Duodenal mucosa (tissue), 2 donors: ENCODE data around the gene NLRX1.
"Not testable (repeated sequence)": the region's sequence is repeated elsewhere in the genome, so short reads cannot be mapped to it uniquely, and the experiment has no call there.

Experiments
- H3K27ac ChIP-seq: one replicate; pipeline ENCODE4 v1.7.0; 2013; ENCODE audit warnings: low read depth, low read length
- H3K27me3 ChIP-seq, 2 donors: one replicate each; pipeline ENCODE4 v1.7.0; 2013; ENCODE audit warnings: low read length in 2 of 2, control low read depth in 1 of 2; ENCODE audit not compliant: insufficient read depth in 2 of 2, control insufficient read depth in 1 of 2
- H3K36me3 ChIP-seq, 2 donors: one replicate each; pipeline ENCODE4 v1.7.0; 2013; ENCODE audit warnings: low read length in 2 of 2, control low read depth in 1 of 2; ENCODE audit not compliant: insufficient read depth in 2 of 2, control insufficient read depth in 1 of 2
- H3K4me1 ChIP-seq, 2 donors: one replicate each; pipeline ENCODE4 v1.7.0; 2013; ENCODE audit warnings: low read length in 2 of 2, control low read depth in 1 of 2; ENCODE audit not compliant: insufficient read depth in 2 of 2, control insufficient read depth in 1 of 2
- H3K4me3 ChIP-seq, 2 donors: one replicate each; pipeline ENCODE4 v1.7.0; 2013; ENCODE audit warnings: low read length in 2 of 2, low read depth in 1 of 2
- H3K9ac ChIP-seq, 2 donors: one replicate each; pipeline ENCODE4 v1.7.0; 2013; ENCODE audit warnings: low read length in 2 of 2, low read depth in 1 of 2
- H3K9me3 ChIP-seq, 2 donors: one replicate each; pipeline ENCODE4 v1.7.0; 2013; ENCODE audit warnings: low read length in 2 of 2, control low read depth in 1 of 2; ENCODE audit not compliant: control insufficient read depth in 1 of 2

The NLRX1 gene

GRCh38 chr11:119134389-119134978 lies 34.0 kb upstream of the NLRX1 start:
- Histone ChIP-seq H3K4me3 (no peak overlapping the region), H3K27me3 (no peaks in the 10 kb centered on the region), H3K36me3 (peaks cover 43 to 55% of the 10 kb centered on the region in 2 donors), H3K27ac (no peak overlapping the region), H3K9me3 (no peaks in the 10 kb centered on the region), H3K9ac (no peak overlapping the region), H3K4me1 (no peaks in the 10 kb centered on the region)

GRCh38 chr11:119139276-119139675 lies 29.2 kb upstream of the NLRX1 start:
- H3K9ac ChIP-seq, H3K4me3 ChIP-seq, H3K36me3 ChIP-seq, H3K27ac ChIP-seq, H3K27me3 ChIP-seq, H3K9me3 ChIP-seq, H3K4me1 ChIP-seq: not testable (repeated sequence)

- H3K9me3 ChIP-seq = no peaks in the 10 kb centered on the region
Observed at GRCh38 chr11:119144825-119145486, 23.6 kb upstream of the NLRX1 start.

GRCh38 chr11:119145551-119145950 lies 23.0 kb upstream of the NLRX1 start:
- H3K27ac ChIP-seq = no peak overlapping the region
- peaks cover 10 to 12% of the 10 kb centered on the region in 2 donors for H3K4me1 ChIP-seq
- no peak overlapping the region for H3K9ac ChIP-seq
- no peak overlapping the region for H3K4me3 ChIP-seq
- no peaks in the 10 kb centered on the region for H3K36me3 ChIP-seq
- no peaks in the 10 kb centered on the region for H3K9me3 ChIP-seq
- peaks cover 29 to 30% of the 10 kb centered on the region in 2 donors for H3K27me3 ChIP-seq

More at GRCh38 chr11:119144825-119145486, 23.6 kb upstream of the NLRX1 start:
- H3K36me3 ChIP-seq = no peaks in the 10 kb centered on the region
- peaks cover 10 to 12% of the 10 kb centered on the region in 2 donors for H3K4me1 ChIP-seq
- no peak overlapping the region for H3K27ac ChIP-seq
- no peak overlapping the region for H3K4me3 ChIP-seq
- peaks cover 23 to 24% of the 10 kb centered on the region in 2 donors for H3K27me3 ChIP-seq
- H3K9ac ChIP-seq = no peak overlapping the region

GRCh38 chr11:119147604-119148333 lies 20.8 kb upstream of the NLRX1 start:
- peaks cover 30 to 33% of the 10 kb centered on the region in 2 donors for H3K27me3 ChIP-seq

GRCh38 chr11:119148720-119149017 lies 19.9 kb upstream of the NLRX1 start:
- no peak overlapping the region for H3K27ac ChIP-seq
- no peaks in the 10 kb centered on the region for H3K9me3 ChIP-seq
- peaks cover 30 to 33% of the 10 kb centered on the region in 2 donors for H3K27me3 ChIP-seq
- H3K4me1 ChIP-seq = peaks cover 10 to 12% of the 10 kb centered on the region in 2 donors
- H3K36me3 ChIP-seq = no peaks in the 10 kb centered on the region
- peak overlapping the region; percentile 60 to 65 for H3K4me3 ChIP-seq
- H3K9ac ChIP-seq = no peak overlapping the region

More at GRCh38 chr11:119147604-119148333, 20.8 kb upstream of the NLRX1 start:
- H3K9ac ChIP-seq = no peak overlapping the region
- no peak overlapping the region for H3K27ac ChIP-seq
- peaks cover 10 to 12% of the 10 kb centered on the region in 2 donors for H3K4me1 ChIP-seq
- H3K4me3 ChIP-seq = no peak overlapping the region
- no peaks in the 10 kb centered on the region for H3K36me3 ChIP-seq
- no peaks in the 10 kb centered on the region for H3K9me3 ChIP-seq

- H3K4me1 ChIP-seq = peaks cover 10 to 12% of the 10 kb centered on the region in 2 donors
- peaks cover 31 to 33% of the 10 kb centered on the region in 2 donors for H3K27me3 ChIP-seq
- H3K36me3 ChIP-seq = no peaks in the 10 kb centered on the region
- H3K9me3 ChIP-seq = no peaks in the 10 kb centered on the region
- peak within 1 kb of the TSS; percentile 60 to 65 for H3K4me3 ChIP-seq
- H3K27ac ChIP-seq = no peak within 1 kb of the TSS
- no peak within 1 kb of the TSS for H3K9ac ChIP-seq
Observed at GRCh38 chr11:119149018-119149785, 19.3 kb upstream of the NLRX1 start, which contains the start of gene ABCG4. Gene ABCG4, plus strand, starts transcription at chr11:119149052. Its CDS starts 914 bp downstream, at chr11:119149966.

- Histone ChIP-seq H3K36me3 (no peaks in the 10 kb centered on the region), H3K4me1 (peaks cover 10 to 12% of the 10 kb centered on the region in 2 donors), H3K27ac (no peak overlapping the region), H3K4me3 (peak overlapping the region in 1 of 2 donors; percentile 65), H3K9ac (no peak overlapping the region), H3K27me3 (peaks cover 33 to 35% of the 10 kb centered on the region in 2 donors), H3K9me3 (no peaks in the 10 kb centered on the region)
Observed at GRCh38 chr11:119149786-119150275, 18.7 kb upstream of the NLRX1 start.

- peaks cover 10 to 12% of the 10 kb centered on the region in 2 donors for H3K4me1 ChIP-seq
- H3K36me3 ChIP-seq = no peaks in the 10 kb centered on the region
- H3K27me3 ChIP-seq = peaks cover 27 to 30% of the 10 kb centered on the region in 2 donors
- H3K9ac ChIP-seq = no peak overlapping the region
- H3K9me3 ChIP-seq = no peaks in the 10 kb centered on the region
- H3K4me3 ChIP-seq = no peak overlapping the region
- H3K27ac ChIP-seq = no peak overlapping the region
Observed at GRCh38 chr11:119152043-119152442, 16.5 kb upstream of the NLRX1 start.
